Lung (tissue), 16 donors: Measurements from ENCODE around the gene ZDHHC11B. TPM values are rescaled to one million over a fixed set of nuclear protein-coding genes. Genes with fewer than 3 reads are reported as not detected.
"Not testable (repeated sequence)": the region's sequence is repeated elsewhere in the genome, so short reads cannot be mapped to it uniquely, and the experiment has no call there.

Experiments used
- ATAC-seq: fragments of 200-7000 bp; cut with Tn5 transposase; one replicate; pipeline ENCODE4 v1.9.1; 2020; ENCODE audit warnings: moderate number of reproducible peaks; ENCODE audit not compliant: insufficient read depth, low FRiP score
- DNase-seq, 3 donors: peaks; one replicate each; pipeline ENCODE4 v3.0.0-alpha.2; 2013 to 2017
- H3K27ac ChIP-seq, 2 donors: one replicate each; pipeline ENCODE4 v1.5.1; 2013; ENCODE audit warnings: mild to moderate bottlenecking in 2 of 2, moderate library complexity in 2 of 2, control low read depth in 1 of 2, inconsistent platforms in 1 of 2, low read depth in 1 of 2, low read length in 1 of 2
- H3K27me3 ChIP-seq, 3 donors: one replicate each; pipeline ENCODE4 v1.5.1; 2013; ENCODE audit warnings: low read length in 2 of 3; ENCODE audit not compliant: control insufficient read depth in 3 of 3, insufficient read depth in 3 of 3
- H3K36me3 ChIP-seq, 4 donors: one replicate each; pipeline ENCODE4 v1.5.1; 2013; ENCODE audit warnings: low read length in 4 of 4, mild to moderate bottlenecking in 1 of 4, moderate library complexity in 1 of 4; ENCODE audit not compliant: control insufficient read depth in 4 of 4, insufficient read depth in 4 of 4
- H3K4me1 ChIP-seq, 5 donors: one replicate each; pipeline ENCODE4 v1.5.1; 2013; ENCODE audit warnings: low read length in 5 of 5, mild to moderate bottlenecking in 2 of 5, moderate library complexity in 1 of 5; ENCODE audit not compliant: control insufficient read depth in 5 of 5, insufficient read depth in 5 of 5
- H3K4me3 ChIP-seq: one replicate; pipeline ENCODE4 v1.5.1; 2013; ENCODE audit warnings: mild to moderate bottlenecking, control low read depth, moderate library complexity
- H3K9ac ChIP-seq, 2 donors: one replicate each; pipeline ENCODE4 v1.5.1; 2013; ENCODE audit warnings: low read length in 2 of 2, control low read depth in 1 of 2; ENCODE audit not compliant: insufficient read depth in 1 of 2
- H3K9me3 ChIP-seq, 4 donors: one replicate each; pipeline ENCODE4 v1.5.1; 2013; ENCODE audit warnings: low read length in 3 of 4, mild to moderate bottlenecking in 1 of 4, moderate library complexity in 1 of 4; ENCODE audit not compliant: control insufficient read depth in 4 of 4, insufficient read depth in 3 of 4
- CTCF ChIP-seq: IDR thresholded peaks from 2 replicates; pipeline ENCODE4 v1.5.1; 2012; ENCODE audit warnings: mild to moderate bottlenecking; ENCODE audit errors: control extremely low read depth, extremely low read depth
- WGBS, 2 donors: extraction: QIAGEN DNeasy Blood & Tissue Kit; methylation state at CpG; one replicate each; pipeline ENCODE4 v1.1.7; 2013; 5-methylcytosine and 5-hydroxymethylcytosine counted together
- long read RNA-seq, 5 donors: transcript quantifications; one replicate each; lab custom pipeline, GENCODE V29; 2026
- polyA plus RNA-seq, 2 donors: library from polyadenylated mRNA; stranded (reverse); fragments of 200-250 nt; gene quantifications; one replicate each; pipeline ENCODE4 v1.2.1, GENCODE V29; 2013
- total RNA-seq, 2 donors: library from RNA; depleted of rRNA in 1 of 2; stranded (reverse); fragments of >200 nt in 1 of 2; gene quantifications; one replicate each; pipeline ENCODE4 v1.2.1, GENCODE V29; 2014 to 2021
- donor health status: control.
- donor health status: control.
- donor health status: Bipolar disorder and iron deficiency.
- donor health status: healthy.
- donor health status: DM: yes; HTN: yes; CAD: no.

The ZDHHC11B gene, protein sequence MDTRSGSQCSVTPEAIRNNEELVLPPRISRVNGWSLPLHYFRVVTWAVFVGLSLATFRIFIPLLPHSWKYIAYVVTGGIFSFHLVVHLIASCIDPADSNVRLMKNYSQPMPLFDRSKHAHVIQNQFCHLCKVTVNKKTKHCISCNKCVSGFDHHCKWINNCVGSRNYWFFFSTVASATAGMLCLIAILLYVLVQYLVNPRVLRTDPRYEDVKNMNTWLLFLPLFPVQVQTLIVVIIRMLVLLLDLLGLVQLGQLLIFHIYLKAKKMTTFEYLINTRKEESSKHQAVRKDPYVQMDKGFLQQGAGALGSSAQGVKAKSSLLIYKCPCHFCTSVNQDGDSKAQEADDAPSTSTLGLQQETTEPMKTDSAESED
- total RNA-seq (10 to 100 TPM in 1 of 2 donors, 1 to 10 TPM in 1; 6.9 to 44.4 TPM), polyA plus RNA-seq (1 to 10 TPM; 3.1 to 5.2 TPM)
- long read RNA-seq, donor 1, transcript ZDHHC11B-203 (4 exons, 2,733 nt), result major isoform, 7 of 7 reads
- long read RNA-seq, donor 1, partial matches to known transcripts, result 0 of 7 reads
- long read RNA-seq, donor 1, other reads (novel, unspliced or antisense), result 0 of 7 reads
- long read RNA-seq, donor 2, partial matches to known transcripts, result 0 of 4 reads
- long read RNA-seq, donor 2, other reads (novel, unspliced or antisense), result 0 of 4 reads
- long read RNA-seq, donor 3, result 0 reads
- long read RNA-seq, donor 4, partial matches to known transcripts, result 0 of 1 reads
- long read RNA-seq, donor 4, other reads (novel, unspliced or antisense), result 0 of 1 reads
- long read RNA-seq, donor 5, result 0 reads

- DNase-seq (peak; percentile 86 to 92 (median 90)), ATAC-seq (peak; percentile 86)
- not testable (repeated sequence) for H3K4me1 ChIP-seq, H3K27me3 ChIP-seq, H3K36me3 ChIP-seq, H3K9me3 ChIP-seq, H3K9ac ChIP-seq
- peak within 1 kb of the TSS; percentile 71 for H3K4me3 ChIP-seq
- WGBS, 2 donors, result 1 to 2% methylated on average over 93 to 101 of the region's 101 CpGs
- peak within 1 kb of the TSS; percentile 14 to 82 for H3K27ac ChIP-seq
These were observed at the start of gene ZDHHC11B for GRCh38 chr5:784428-785177. ZDHHC11B (minus strand) TSS chr5:784729; CDS start chr5:766919, 17,810 bp downstream.

GRCh38 chr5:834013-834412 is 49.5 kb upstream of the ZDHHC11B start:
- H3K9ac ChIP-seq, H3K36me3 ChIP-seq, DNase-seq, H3K9me3 ChIP-seq, H3K27ac ChIP-seq, ATAC-seq, H3K4me3 ChIP-seq, H3K4me1 ChIP-seq, H3K27me3 ChIP-seq: not testable (repeated sequence)
- WGBS, 2 donors, result 70 to 82% methylated on average over 2 of the region's 2 CpGs

GRCh38 chr5:828194-828593 is 43.7 kb upstream of the ZDHHC11B start:
- ATAC-seq, H3K9ac ChIP-seq, H3K4me3 ChIP-seq, H3K27me3 ChIP-seq, H3K36me3 ChIP-seq, H3K4me1 ChIP-seq, DNase-seq, H3K9me3 ChIP-seq, H3K27ac ChIP-seq: not testable (repeated sequence)
- 94 to 95% methylated on average over 16 to 17 of the region's 19 CpGs for WGBS, 2 donors

- not testable (repeated sequence) for H3K36me3 ChIP-seq, H3K27me3 ChIP-seq, H3K27ac ChIP-seq, ATAC-seq, H3K4me1 ChIP-seq, DNase-seq, H3K9ac ChIP-seq, H3K4me3 ChIP-seq, H3K9me3 ChIP-seq
- WGBS, 2 donors, result 40 to 78% methylated on average over 1 of the region's 1 CpG
These were observed 41.0 kb upstream of the ZDHHC11B start for GRCh38 chr5:825544-825943.

DNA sequence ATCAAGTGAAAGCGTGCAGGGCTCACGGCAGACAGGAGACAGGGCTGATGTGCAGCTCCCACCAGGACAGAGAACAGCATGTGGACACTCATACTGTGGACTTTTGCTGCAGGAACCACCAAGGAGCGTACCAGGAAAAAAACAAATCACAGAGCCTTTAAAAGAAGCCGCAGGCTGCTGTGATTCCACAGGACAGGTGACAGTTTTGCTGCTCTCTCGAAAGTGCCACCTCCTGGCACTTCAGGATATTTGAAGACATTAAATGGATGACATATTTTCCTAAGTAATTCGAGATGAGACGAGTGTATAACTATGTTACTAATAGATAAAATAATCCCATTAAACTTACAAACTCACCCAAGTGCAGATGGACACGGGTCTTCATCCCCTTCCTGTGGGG is 37.0 kb upstream of the ZDHHC11B start:
- H3K36me3 ChIP-seq, result peaks cover 0 to 5% (median under 1%) of the 10 kb centered on the region in 4 donors
- 83 to 86% methylated on average over 8 of the region's 8 CpGs for WGBS, 2 donors
- no peak overlapping the region for H3K27ac ChIP-seq
- no peak overlapping the region for H3K4me3 ChIP-seq
- H3K9ac ChIP-seq, result no peak overlapping the region
- no peak for TF ChIP-seq CTCF
- H3K4me1 ChIP-seq, result no peaks in the 10 kb centered on the region
- ATAC-seq, result no peak
- no peak for DNase-seq
- no peaks in the 10 kb centered on the region for H3K9me3 ChIP-seq
- no peaks in the 10 kb centered on the region for H3K27me3 ChIP-seq
